TTC549 (cell line): ENCODE results near the gene DAAM1.

Experiments used
- FAIRE-seq: peaks from 2 replicates; lab custom pipeline; 2012; peaks lifted over from hg19 to GRCh38; lab: Jason Lieb, UNC

DAAM1 gene

GRCh38 chr14:59187802-59188460 is 536 bp upstream of the DAAM1 start:
- FAIRE-seq = no peak

GRCh38 chr14:59189091-59189785 is 771 bp downstream of the DAAM1 start:
- no peak for FAIRE-seq

DNA sequence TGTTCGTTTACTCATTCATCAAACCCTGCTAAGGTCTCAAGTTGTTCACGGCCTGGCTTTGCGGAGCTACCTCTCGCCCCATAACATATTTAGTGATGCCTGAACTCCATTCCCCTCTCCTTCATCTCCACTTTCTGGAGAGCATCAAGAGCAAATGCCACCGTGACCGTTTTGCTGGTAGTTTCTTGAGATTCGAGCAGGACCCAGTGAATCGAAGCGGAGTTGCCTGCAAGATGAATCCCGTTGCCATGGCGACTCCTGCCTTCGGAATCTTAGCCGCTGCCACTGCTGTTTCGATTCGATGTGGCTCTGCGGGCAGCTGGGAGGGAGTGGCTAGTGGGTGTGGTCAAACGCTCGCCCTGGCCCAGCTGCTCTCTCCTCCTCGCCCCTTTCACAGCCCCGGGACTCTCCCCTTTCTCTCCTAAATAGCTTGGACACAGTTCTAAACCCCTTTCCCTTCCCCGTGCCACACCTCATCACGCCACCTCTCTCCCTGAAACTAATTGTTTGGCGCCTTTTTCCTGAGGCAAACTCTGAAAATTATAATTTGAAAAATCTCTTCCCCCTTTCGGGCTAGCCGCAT is 1.4 kb downstream of the DAAM1 start:
- no peak for FAIRE-seq

DNA sequence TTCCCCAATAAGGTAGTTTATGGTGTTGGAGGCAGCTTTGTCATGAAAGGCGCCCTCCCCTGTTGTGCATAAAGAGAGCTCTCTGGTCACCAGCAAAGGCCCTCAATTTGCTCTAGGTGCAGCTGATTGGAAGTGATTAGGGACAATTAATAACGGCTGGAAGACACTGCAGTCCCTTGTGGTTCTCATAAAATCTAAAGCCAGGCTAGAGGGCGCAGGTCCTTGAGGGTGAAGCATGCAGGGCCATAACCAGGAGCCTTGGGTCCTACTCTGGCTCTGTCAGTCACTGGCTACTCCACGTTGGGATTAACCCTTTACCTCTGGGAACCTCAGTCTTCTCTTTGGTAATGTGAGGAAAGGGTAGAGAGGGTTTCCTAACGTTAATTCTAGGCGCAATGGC is 1.9 kb downstream of the DAAM1 start:
- FAIRE-seq = no peak

DNA sequence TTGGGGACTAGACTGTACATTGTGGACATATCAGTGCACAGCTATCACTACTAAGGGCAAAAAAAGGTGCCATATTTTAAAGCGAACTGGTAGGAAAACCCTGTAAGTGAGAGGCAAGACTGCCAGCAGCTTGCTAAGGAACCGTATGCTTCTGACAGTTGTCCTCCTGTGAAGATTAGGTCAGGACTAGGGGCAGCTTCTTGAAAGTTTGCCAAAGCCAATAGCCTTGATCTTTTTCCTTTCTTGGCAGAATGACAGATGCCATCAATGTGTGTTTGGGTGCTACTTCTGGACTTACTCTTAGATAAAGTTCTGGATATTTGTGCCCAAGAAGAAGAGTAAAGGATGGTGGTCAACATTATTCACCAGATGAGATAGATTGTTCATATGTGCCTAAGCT is 7.4 kb downstream of the DAAM1 start:
- FAIRE-seq = no peak

DNA sequence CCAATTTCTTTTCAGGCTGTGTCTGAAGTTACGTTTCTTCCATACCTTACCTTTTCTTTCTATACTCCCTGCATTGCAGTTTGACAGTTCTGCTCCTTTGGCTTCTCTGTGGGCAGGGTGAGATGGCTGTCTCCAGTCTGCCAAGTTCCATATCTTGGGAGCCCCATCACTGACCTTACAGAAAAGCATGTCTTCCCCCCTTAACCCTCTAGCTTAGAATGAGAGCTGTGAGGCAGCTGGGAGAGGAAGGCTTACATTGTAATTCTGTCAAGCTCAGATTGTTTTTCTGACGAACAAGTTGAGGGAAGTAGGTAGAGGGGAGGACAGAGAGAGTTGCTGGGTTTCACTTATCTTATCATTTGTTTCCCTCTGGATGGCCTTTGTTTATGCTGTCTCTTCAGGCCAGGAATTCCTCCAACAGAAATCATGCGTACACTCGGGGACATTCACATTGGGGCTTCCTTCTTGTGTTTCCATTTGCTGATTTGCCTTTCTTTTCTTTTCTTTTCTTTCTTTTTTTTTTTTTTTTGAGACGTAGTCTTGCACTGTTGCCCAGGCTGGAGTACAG is 9.3 kb downstream of the DAAM1 start:
- FAIRE-seq = no peak

DNA sequence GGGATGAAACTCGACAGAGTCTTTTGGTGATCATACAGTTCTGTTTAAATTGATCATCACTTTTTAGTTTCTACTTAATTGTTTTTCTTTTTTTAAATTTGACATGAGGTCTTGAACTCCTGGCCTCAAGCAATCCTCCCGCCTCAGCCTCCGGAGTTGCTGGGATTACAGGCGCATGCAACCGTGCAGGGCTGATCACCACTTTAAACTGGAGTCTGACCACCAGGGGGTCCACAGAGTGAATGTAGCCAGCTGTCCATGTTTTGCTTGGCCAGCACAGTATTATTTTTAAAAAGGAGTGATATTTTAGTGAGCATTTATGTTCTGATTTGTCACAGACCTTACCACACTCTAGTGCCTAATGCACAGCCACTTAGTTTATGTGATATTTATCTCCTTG is 10.7 kb downstream of the DAAM1 start:
- no peak for FAIRE-seq

GRCh38 chr14:59199614-59200013 is 11.1 kb downstream of the DAAM1 start:
- no peak for FAIRE-seq

DNA sequence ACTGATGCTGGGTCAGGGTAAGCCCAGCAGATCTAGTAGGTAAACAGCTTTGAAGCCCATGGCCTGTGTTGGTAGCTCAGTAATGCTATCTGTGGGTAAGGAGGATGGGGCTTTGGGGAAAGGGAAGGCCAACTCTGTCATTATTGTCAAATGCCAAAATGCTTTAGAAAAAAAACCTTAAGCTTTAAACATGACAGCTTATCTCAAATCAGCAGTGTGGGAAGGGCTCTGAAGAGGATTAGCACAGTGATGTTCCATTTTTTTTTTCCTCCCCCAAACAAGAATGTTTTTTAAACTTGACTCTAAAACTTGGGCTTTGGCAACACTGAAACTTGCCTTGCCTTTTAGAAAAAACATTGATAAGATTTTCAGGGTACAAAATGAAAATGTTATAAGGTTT is 11.7 kb downstream of the DAAM1 start:
- no peak for FAIRE-seq

GRCh38 chr14:59202031-59202430 is 13.6 kb downstream of the DAAM1 start:
- FAIRE-seq = no peak

DNA sequence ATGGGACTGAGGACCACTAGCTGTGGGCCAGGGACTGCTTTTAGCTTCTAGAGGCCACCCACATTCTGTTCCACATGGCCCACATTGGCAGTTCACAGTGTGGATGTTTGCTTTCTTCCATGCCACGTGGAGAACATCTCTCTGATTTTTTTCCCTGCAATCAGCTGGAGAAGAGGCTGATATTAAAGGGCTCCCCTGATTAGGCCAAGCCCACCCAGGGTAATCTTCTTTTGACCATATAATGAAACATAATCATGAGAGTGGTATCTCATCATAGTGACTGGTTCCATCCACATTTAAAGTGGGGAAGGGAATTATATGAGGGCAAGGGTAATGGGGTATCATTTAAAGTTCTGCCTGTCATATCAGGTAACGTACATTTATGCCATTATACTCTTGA is 15.8 kb downstream of the DAAM1 start:
- no peak for FAIRE-seq

GRCh38 chr14:59206892-59207291 is 18.4 kb downstream of the DAAM1 start:
- no peak for FAIRE-seq

DNA sequence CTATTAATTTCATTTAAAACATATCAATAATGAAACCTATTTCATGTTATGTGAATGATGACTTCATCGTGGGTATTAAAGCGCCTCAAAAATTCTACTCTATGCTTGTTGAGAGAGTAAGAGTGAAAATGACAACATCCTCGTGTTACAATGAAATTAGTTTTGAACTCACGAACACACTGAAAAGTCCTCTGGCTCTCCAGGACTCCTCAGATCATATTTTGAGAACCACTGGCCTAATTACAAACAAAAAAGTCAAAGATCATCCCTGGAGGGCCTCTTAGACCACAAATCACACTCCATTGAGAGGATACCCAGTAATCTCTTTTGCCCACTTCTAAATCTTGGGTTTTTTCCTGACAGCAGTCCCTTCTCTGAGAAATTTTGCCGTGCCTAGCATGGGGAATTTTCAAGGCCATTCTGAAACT is 19.1 kb downstream of the DAAM1 start:
- no peak for FAIRE-seq

DNA sequence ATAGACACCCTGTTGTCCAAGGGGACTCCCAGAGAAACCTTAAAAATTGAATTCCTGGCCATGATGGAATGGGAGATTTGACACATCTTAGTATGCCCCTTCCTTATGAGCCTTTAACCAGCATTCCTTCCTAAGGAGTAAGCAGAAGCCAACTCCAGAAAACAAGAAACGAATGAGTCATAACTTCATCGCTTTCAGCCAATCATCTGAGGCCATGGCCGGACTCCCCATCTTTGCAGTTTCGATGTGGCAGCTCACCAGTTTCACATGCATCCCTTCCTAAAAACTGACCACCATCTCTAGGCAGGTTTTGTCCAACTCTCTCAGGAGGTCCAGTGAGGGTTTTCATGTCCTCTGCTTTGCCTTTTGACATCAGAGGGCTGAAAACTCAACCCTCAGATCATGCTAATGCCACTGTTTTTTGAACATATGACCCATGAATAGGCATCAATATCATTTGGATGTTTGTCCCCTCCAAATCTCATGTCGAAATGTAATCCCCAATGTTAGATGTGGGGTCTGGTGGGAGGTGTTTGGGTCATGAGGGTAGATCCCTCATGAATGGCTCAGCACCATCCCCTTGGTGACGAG is 19.9 kb downstream of the DAAM1 start:
- no peak for FAIRE-seq

GRCh38 chr14:59208954-59209353 is 20.5 kb downstream of the DAAM1 start:
- no peak for FAIRE-seq

DNA sequence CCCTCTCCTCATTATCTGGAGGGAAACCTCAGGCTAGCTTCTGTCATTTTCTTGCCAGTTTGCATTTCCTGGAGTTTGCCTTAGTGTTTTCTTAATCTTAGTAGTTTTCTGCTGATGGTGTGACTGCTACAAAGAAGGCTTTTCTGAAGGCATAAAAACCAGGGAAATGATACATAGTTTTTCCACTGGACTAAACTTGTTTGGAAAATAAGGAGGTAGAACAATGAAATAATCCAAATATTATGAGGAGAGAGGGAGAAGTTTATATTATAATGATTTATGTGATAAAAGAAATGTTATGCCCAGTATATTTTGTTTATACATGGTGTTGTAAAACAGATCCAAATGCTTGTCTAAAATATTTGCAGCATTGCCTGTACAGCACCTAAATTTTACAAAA is 22.2 kb downstream of the DAAM1 start:
- FAIRE-seq = no peak

DNA sequence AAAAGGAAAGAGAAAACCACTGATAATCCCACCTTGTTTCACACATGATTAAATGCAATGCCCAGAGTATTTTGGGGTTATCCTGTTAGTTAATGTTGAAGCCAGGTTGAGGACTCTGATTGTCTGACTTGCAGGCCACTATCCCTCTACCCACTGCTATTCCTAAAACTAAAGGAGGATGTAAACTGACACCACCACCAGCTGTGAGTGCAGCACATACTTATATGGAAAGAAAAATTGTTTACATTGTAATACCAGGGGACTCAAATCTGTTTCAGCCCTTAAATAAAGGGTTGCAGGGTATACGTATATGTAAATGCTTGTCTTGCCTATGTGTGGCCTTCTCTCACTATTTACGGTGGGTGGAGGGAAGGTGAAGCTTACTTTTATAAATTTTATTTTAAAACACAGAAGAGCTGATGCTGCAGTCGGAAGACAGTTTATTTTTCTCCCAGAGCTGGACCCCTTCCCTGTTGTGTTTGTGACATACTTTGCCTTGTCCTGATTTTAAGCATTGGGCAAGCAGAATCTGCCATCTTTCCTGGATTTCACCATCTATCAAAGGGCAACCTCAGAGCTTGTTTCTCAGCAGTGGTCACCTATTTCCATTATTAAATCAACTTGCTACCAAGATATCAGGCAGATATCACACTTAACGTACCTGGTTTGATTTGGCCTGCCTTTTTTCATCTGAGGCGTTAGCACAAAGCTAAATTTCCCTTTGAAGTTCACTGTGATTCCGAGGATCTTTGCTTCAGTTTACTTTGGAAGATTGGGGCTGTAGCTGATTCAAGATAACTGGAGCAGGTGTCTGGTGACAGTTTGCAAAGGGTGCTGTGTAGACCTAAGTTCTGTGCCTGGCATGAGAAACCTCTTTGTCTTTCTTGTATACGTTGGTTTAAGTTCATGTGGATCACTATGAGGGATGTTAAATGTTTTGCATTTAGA is 25.2 kb downstream of the DAAM1 start:
- no peak for FAIRE-seq

DNA sequence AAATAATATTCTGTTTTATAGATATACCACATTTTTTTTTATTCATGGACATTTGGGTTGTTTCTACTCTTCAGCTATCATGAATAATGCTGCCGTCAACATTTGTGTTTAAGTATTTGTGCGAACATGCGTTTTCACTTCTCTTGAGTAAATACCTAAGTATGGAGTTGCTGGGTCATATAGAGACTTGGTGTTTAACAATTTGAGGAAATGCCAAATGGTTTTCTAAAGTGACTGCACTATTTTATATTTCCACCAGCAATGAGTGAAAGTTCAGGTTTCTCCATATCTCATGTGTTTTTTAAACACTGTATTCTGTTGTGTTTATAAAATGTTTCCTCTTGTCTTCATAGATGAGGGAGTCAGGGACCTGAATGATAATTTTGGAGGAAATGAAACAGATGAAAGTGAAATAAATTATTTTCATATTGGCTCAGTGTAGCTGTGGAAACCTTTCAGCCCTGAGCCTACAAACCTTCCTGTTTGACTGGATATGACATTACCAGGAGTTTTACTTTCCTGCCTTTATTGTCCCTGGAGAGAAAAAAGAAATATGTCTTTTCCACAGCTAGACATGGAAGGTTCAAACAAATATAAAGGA is 26.3 kb downstream of the DAAM1 start:
- FAIRE-seq = no peak

GRCh38 chr14:59215322-59215721 is 26.9 kb downstream of the DAAM1 start:
- FAIRE-seq = no peak

GRCh38 chr14:59215757-59216156 is 27.3 kb downstream of the DAAM1 start:
- FAIRE-seq = no peak

DNA sequence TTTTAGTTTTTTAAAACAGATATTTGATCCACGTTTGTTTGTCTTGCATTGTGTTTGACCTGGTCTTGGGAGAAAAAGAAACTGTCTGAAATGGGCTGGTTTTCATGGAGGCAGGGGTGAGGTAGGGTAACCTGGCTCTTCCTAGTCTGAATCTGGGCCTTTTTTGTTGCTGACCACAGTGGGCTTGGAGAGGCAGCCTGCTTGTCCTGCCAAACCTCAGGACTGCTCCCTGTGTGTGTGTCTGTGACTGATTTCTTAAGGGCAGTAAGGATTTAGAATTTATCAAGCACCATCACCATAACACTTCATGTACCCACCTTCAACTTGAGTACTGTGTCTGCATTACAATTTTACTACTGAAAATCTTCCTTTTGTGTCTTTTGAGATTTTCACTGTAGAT is 28.5 kb downstream of the DAAM1 start:
- no peak for FAIRE-seq

DNA sequence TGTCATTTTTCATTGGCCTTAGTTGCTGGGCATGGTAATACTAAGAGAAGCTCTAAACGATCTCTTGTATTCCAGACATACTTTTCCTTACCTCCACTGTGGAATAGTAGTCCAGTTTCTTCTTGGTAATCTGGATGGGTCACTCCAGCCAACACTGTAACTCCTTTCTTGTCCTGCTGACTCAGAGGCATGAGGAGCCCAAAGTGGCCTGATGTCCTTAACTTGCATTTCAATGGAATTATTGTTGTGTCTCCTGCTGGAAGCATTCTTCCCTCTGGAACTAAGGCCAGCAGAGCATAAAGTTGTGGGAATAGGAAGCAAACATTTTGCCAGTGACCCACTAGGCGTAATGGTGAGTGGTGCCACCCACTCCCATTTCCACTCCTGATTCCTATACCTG is 33.1 kb downstream of the DAAM1 start:
- FAIRE-seq = no peak
